ENCODE measurements around the gene SHROOM3.
"Not testable (repeated sequence)": the region's sequence is repeated elsewhere in the genome, so short reads cannot be mapped to it uniquely, and the experiment has no call there.

The SHROOM3 gene

DNA sequence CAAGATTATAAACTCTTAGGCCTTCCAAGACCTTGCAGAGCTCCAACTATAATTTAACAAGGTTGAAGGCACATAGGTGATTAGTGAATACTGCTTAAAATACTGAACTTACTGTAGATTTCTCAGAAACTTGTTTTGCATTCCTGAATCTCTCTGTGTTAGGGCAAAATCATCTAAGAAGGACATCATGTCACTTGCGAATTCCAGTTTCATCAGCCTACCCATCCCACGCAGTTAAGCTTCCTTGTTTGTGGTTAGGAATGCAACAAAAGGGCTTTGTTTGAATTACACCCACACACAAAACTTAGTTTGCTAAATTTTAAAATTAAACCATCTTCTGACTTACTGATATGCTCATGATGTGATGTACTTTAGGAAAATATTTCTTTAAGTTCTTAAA, 288.9 kb downstream of the SHROOM3 start:
- DNase-seq (ENCODE audit: low spot score) = no peak

- no peak for DNase-seq (ENCODE audit: low spot score)
Measured at GRCh38 chr4:76725039-76725438, 290.0 kb downstream of the SHROOM3 start.

- DNase-seq (ENCODE audit: low spot score) = no peak
Measured at GRCh38 chr4:76726176-76726575, 291.1 kb downstream of the SHROOM3 start.

DNA sequence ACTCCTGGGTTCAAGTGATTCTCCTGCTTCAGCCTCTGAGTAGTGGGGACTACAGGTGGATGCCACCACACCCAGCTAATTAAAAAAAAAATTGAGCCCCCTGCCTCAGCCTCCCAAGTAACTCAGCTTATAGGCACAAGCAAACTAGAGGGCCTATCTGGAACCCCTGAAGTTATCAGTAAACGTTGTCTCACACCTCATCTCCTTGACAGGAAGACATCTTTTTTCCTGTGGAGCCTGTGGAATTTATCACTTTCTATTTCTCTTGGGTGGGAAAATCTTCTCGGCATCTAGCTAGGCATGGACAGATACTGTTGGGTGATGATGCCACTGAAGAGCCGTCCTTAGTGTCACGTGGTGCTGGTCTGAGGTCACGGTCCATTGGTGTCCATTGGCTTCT, 291.6 kb downstream of the SHROOM3 start:
- no peak for DNase-seq (ENCODE audit: low spot score)

- DNase-seq (ENCODE audit: low spot score) = not testable (repeated sequence)
Measured at GRCh38 chr4:76727934-76728333, 292.9 kb downstream of the SHROOM3 start.

GRCh38 chr4:76729460-76729859, 294.4 kb downstream of the SHROOM3 start:
- DNase-seq (ENCODE audit: low spot score) = no peak

DNA sequence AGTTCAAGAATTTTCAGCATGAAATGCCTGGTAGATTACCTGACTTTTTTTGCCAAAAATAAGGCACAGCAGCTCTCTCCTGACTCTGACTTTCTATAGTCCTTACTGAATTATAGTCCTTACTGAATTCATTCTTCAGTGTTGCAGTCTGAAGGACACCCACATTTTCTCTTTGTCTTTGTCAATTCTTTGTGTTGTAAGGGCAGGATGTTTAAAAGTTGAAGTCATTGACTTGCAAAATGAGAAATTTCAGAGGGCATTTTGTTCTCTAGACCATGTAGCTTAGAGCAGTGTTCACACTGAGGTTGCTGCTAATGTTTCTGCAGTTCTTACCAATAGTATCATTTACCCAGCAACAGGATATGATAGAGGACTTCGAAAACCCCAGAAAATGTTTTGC, 295.0 kb downstream of the SHROOM3 start:
- DNase-seq (ENCODE audit: low spot score) = no peak

- DNase-seq (ENCODE audit: low spot score) = no peak
Measured at GRCh38 chr4:76732246-76732645, 297.2 kb downstream of the SHROOM3 start.

DNA sequence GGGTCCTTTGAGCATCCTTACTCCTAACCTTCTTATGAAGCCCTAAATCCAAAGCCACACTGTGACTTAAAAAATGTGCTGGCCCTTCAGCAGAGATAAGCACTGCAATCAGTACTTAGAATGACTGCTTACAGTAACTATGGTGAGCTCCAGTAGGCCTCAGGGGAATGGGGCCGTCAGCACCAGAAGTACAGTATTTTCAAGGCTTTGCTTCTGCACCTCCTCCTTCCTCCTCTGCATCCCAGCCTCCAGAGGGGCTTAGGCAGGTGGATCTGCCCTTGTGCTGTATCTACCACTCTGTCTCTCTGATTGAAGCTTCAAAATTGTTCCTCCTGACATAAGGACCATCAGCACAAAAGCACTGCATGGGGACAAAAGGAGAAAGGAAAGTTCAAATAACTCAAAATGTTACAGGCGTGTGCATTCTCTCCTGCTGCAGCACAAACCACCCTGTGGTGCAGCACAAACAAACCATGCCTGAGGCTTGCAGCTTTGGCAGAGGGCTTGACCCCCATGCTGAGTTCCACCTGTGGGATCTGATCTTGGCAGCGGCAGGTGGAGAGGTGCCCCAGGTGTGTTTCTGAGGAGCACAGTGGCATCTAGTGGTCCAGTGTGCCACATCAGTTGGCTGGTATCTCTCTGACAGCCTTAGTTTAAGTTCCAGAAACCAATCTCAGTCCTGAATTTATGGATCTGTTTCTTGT, 298.2 kb downstream of the SHROOM3 start:
- no peak for DNase-seq (ENCODE audit: low spot score)

DNA sequence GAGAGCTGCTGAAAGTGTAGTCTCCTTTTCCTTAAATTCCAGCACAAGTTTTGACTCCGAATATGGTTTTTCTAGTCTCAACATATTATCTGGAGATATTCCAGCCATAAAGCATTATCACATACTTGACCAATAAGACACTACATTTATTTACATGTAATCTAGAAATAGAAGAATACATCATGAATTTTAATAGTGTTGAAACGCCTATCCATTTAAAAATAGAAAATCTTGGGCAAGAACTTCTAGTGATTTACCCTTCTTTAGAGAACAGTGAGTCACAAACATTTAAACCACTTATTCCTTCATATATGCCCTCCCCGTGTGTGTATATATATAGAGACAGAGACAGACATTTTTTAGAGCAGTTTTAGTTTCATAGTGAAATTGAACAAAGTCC, 301.4 kb downstream of the SHROOM3 start:
- no peak for DNase-seq (ENCODE audit: low spot score)

- DNase-seq (ENCODE audit: low spot score) = no peak
Measured at GRCh38 chr4:76737180-76737579, 302.2 kb downstream of the SHROOM3 start.

- DNase-seq (ENCODE audit: low spot score) = no peak
Measured at GRCh38 chr4:76737771-76738085, 302.7 kb downstream of the SHROOM3 start.

GRCh38 chr4:76738086-76738931, 303.3 kb downstream of the SHROOM3 start:
- no peak for DNase-seq (ENCODE audit: low spot score)

DNA sequence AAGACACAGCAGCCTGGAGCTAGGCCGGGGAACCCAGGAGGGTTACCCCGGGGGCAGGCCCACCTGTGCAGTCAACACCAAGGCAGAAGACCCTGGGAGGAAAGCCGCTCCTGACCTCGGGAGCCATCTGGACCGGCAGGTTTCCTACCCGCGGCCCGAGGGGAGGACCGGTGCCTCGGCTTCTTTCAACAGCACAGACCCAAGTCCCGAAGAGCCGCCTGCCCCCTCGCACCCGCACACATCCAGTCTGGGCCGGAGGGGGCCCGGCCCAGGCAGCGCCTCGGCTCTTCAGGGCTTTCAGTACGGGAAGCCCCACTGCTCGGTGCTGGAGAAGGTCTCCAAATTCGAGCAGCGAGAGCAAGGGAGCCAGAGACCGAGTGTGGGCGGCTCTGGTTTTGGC, 305.2 kb downstream of the SHROOM3 start:
- DNase-seq (ENCODE audit: low spot score) = no peak

- DNase-seq (ENCODE audit: low spot score) = no peak
Measured at GRCh38 chr4:76740866-76741662, 306.0 kb downstream of the SHROOM3 start.

DNA sequence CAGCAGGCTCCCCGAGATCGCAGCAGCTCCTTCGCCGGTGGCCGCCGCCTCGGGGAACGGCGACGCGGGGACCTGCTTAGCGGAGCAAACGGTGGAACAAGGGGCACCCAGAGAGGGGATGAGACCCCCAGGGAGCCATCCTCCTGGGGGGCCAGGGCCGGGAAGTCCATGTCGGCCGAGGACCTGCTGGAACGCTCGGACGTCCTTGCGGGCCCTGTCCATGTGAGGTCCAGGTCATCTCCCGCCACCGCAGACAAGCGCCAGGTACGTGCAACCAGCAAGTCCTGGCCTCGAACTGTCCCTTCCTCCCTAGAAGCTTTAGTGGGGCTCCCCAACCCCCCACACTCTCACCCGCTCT, 306.6 kb downstream of the SHROOM3 start:
- no peak for DNase-seq (ENCODE audit: low spot score)

DNA sequence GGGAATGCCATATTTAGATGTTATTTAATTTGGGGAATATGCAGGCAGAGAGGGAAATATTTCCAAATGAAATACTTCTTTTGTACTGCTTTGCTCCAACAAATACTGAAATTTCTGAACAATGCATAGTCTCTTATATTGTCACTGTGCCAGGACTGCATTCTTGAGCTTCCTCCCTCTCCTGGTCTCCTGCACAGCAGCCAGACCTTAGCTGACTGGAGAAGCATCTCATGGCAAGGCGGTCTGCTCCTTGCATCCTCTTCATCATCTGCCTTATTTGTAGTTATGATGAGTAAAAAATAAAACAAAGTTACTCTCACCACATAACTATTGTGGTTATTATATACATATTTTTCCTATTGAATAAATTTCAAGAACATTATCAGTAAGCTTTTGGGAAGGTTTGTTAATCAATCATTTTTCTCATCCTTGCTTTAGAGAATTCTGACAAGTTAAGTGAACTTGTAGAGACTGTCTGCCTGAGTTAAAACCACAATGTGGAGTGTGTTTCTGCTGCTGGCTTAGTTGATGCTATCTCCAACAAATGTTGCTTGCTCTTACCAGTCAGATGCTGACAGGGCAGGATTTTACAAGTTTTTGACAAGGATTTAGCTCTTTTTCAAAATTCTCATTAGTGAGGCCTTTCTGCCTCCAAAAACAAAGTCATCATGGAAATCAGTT, 309.4 kb downstream of the SHROOM3 start:
- DNase-seq (ENCODE audit: low spot score) = no peak

GRCh38 chr4:76745240-76745639, 310.2 kb downstream of the SHROOM3 start:
- DNase-seq (ENCODE audit: low spot score) = no peak

- no peak for DNase-seq (ENCODE audit: low spot score)
Measured at GRCh38 chr4:76747563-76747962, 312.5 kb downstream of the SHROOM3 start.

DNA sequence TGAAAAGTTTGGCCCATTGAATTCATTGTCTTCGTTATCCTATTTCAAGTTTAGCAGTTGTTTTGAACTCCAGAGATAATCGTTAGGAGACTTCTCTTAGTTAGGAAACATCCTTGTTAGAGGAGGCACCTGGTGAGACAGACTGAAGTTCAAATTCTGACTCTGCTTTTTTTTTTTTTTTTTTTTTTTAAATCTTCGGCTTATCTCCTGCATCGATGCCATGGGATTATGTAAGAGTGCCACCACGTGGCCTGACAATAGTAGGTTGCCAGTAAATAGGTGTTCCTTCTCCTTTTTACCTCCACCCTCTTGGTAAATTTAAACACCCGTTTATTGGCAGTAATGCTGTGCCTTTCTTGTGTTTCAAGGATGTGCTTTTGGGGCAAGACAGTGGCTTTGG, 313.6 kb downstream of the SHROOM3 start:
- DNase-seq (ENCODE audit: low spot score) = no peak

DNA sequence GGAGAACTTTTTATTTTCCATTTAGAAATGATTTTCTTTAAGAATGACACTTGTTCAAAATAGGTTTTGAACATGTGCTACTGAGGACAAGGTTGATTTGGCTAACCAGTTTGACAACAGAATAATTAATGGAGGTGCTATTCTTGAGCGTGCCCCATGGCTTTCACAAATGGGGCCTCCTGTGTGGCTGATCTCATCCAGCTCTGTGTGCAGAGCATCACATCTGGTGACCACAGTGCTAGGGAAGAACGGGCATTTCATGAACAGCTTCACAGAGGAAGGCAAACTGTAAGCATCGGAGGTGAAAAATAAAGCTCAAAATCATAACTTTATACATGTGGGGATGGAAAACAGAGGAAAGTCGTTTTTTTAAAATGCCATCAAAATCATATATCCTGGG, 314.3 kb downstream of the SHROOM3 start:
- no peak for DNase-seq (ENCODE audit: low spot score)

GRCh38 chr4:76750716-76751115, 315.7 kb downstream of the SHROOM3 start:
- DNase-seq (ENCODE audit: low spot score) = no peak
